HCT116 (cell line): Measurements from ENCODE around the gene CNPY1. TPM values are rescaled to one million over a fixed set of nuclear protein-coding genes. Genes with fewer than 3 reads are reported as not detected.

Source experiments
- ATAC-seq: fragments of 200-7000 bp; cut with Tn5 transposase; 2 replicates; pipeline ENCODE4 v1.9.1; 2020; ENCODE audit warnings: mild to moderate bottlenecking, moderate library complexity
- BruUV-seq: library from RNA; stranded (reverse); fragments of 400-500 nt; replicated peaks from 2 replicates; lab custom pipeline; 2021; lab: Mats Ljungman, UMichigan
- CTCF ChIA-PET: fragments of 300-600 bp; sonication (Branson Sonifier 250); formaldehyde crosslinking; loops from one replicate; lab custom pipeline; 2021; ENCODE audit warnings: antibody characterized with exemption; lab: Charles Lee
- POLR2A ChIA-PET: fragments of 300-600, 350-600 bp; sonication (Branson Sonifier 250); formaldehyde crosslinking; loops from one replicate; lab custom pipeline; 2021; ENCODE audit warnings: antibody characterized with exemption; lab: Charles Lee
- RAD21 ChIA-PET, 2 experiments: fragments of 300-600 bp; sonication (Branson Sonifier 250); formaldehyde crosslinking; loops; one replicate each; lab custom pipeline; 2023; ENCODE audit warnings: low total read pairs in 2 of 2; ENCODE audit not compliant: uncharacterized antibody in 2 of 2, unreplicated experiment in 2 of 2, low non-redundant PET in 1 of 2; lab: Charles Lee
- DNase-seq: peaks from one replicate; pipeline ENCODE4 v3.0.0-alpha.2; 2010; ENCODE audit warnings: low read depth, low spot score
- H2AFZ ChIP-seq: fragments of 200-600 bp; shearing (Covaris generic), sonication (generic); 2 replicates; pipeline ENCODE4 v1.6.1; 2017; ENCODE audit warnings: low read depth, mixed run types, mixed read lengths, antibody characterized with exemption, low read length; ENCODE audit not compliant: poor library complexity, severe bottlenecking
- H3K27ac ChIP-seq: 2 replicates; pipeline ENCODE4 v1.5.1; 2012; ENCODE audit warnings: low read depth, low read length
- H3K27me3 ChIP-seq: fragments of 200-600 bp; sonication (generic); 2 replicates; pipeline ENCODE4 v1.6.1; 2016; ENCODE audit warnings: mixed run types, low read length, mixed read lengths; ENCODE audit not compliant: insufficient read depth
- H3K36me3 ChIP-seq, 2 experiments: fragments of 200-500 bp in 1 of 2; fragments of 200-600 bp in 1 of 2; sonication (Bioruptor generic) in 1 of 2; sonication (generic) in 1 of 2; 2 replicates each; pipeline versions ENCODE4 v1.5.1 to v1.6.1; 2014 to 2016; ENCODE audit warnings: low read length in 2 of 2, inconsistent platforms in 1 of 2, mixed read lengths in 1 of 2, mixed run types in 1 of 2; ENCODE audit not compliant: insufficient read depth in 2 of 2, control insufficient read depth in 1 of 2
- H3K4me1 ChIP-seq, 2 experiments: fragments of 200-600 bp in 1 of 2; sonication (generic) in 1 of 2; 2 replicates each; pipeline versions ENCODE4 v1.5.1 to v1.6.1; 2012 to 2017; ENCODE audit warnings: low read length in 2 of 2, inconsistent platforms in 1 of 2, mild to moderate bottlenecking in 1 of 2, mixed read lengths in 1 of 2, mixed run types in 1 of 2, moderate library complexity in 1 of 2; ENCODE audit not compliant: insufficient read depth in 2 of 2, control insufficient read depth in 1 of 2
- H3K4me2 ChIP-seq: fragments of 200-600 bp; sonication (generic); 2 replicates; pipeline ENCODE4 v1.6.1; 2017; ENCODE audit warnings: mixed run types, low read length, mixed read lengths
- H3K4me3 ChIP-seq, 2 experiments: fragments of 200-600 bp in 1 of 2; sonication (generic) in 1 of 2; replicated peaks in 1 of 2; 2 replicates each; pipeline ENCODE4 v1.5.1; 2011 to 2016; ENCODE audit warnings: low read length in 2 of 2, control low read depth in 1 of 2, low read depth in 1 of 2, mild to moderate bottlenecking in 1 of 2, mixed read lengths in 1 of 2, mixed run types in 1 of 2
- H3K79me2 ChIP-seq: fragments of 200-600 bp; sonication (generic); 2 replicates; pipeline ENCODE4 v1.6.1; 2017; ENCODE audit warnings: mild to moderate bottlenecking, mixed run types, low read length, moderate library complexity, mixed read lengths; ENCODE audit not compliant: insufficient read depth
- H3K9ac ChIP-seq: fragments of 200-600 bp; sonication (generic); 2 replicates; pipeline ENCODE4 v1.6.1; 2016; ENCODE audit warnings: low read length, mixed read lengths
- H3K9me2 ChIP-seq: fragments of 200-600 bp; sonication (generic), shearing (Covaris generic); 2 replicates; pipeline ENCODE4 v1.6.1; 2017; ENCODE audit warnings: mixed run types, mild to moderate bottlenecking, moderate library complexity; ENCODE audit not compliant: insufficient read depth
- H3K9me3 ChIP-seq, 2 experiments: fragments of 200-500 bp in 1 of 2; fragments of 200-600 bp in 1 of 2; sonication (Bioruptor generic) in 1 of 2; sonication (generic) in 1 of 2; 2 replicates each; pipeline ENCODE4 v1.6.1; 2014 to 2017; ENCODE audit warnings: low read length in 2 of 2, mixed read lengths in 2 of 2, inconsistent platforms in 1 of 2, low read depth in 1 of 2, mild to moderate bottlenecking in 1 of 2, mixed run types in 1 of 2, moderate library complexity in 1 of 2; ENCODE audit not compliant: control insufficient read depth in 1 of 2, insufficient read depth in 1 of 2
- H4K20me1 ChIP-seq: fragments of 200-600 bp; sonication (generic), shearing (Covaris generic); 2 replicates; pipeline ENCODE4 v1.6.1; 2017; ENCODE audit warnings: mixed run types, mild to moderate bottlenecking, moderate library complexity; ENCODE audit not compliant: insufficient read depth
- EZH2 ChIP-seq: fragments of 200-600 bp; sonication (generic); IDR thresholded peaks from 2 replicates; pipeline ENCODE4 v1.6.1; 2017; ENCODE audit warnings: antibody characterized with exemption, mixed run types
- POLR2A ChIP-seq: IDR thresholded peaks from 2 replicates; pipeline ENCODE4 v1.7.0; 2011; ENCODE audit warnings: borderline replicate concordance; ENCODE audit not compliant: insufficient read depth, insufficient read length; ENCODE audit errors: extremely low read depth
- SIN3A ChIP-seq: IDR thresholded peaks from 2 replicates; pipeline ENCODE4 v1.6.1; 2012; ENCODE audit warnings: low read depth
- SP1 ChIP-seq: IDR thresholded peaks from 2 replicates; pipeline ENCODE4 v1.6.1; 2012; ENCODE audit warnings: low read depth
- SRF ChIP-seq: IDR thresholded peaks from 2 replicates; pipeline ENCODE4 v1.6.1; 2012; ENCODE audit warnings: low read depth
- TCF7L2 ChIP-seq: IDR thresholded peaks from 2 replicates; pipeline ENCODE4 v1.7.0; 2011; ENCODE audit warnings: borderline replicate concordance, inconsistent platforms; ENCODE audit not compliant: insufficient read depth, insufficient read length; ENCODE audit errors: extremely low read depth
- YY1 ChIP-seq: IDR thresholded peaks from 2 replicates; pipeline ENCODE4 v1.6.1; 2011; ENCODE audit warnings: low read length, low read depth, moderate library complexity, mild to moderate bottlenecking; ENCODE audit not compliant: insufficient replicate concordance; ENCODE audit errors: extremely low read depth
- intact Hi-C: fragments of 100-400 bp; cut with micrococcal nuclease; formaldehyde crosslinking; loops from 2 replicates; pipeline ENCODE4 v1.10.0; 2022
- total RNA-seq: library from RNA; stranded (reverse); gene quantifications from one replicate; pipeline ENCODE4 v1.2.1, GENCODE V29; 2021; ENCODE audit not compliant: unreplicated experiment
- TF ChIP-seq, protein P1 (sequence below): IDR thresholded peaks from 2 replicates; pipeline ENCODE4 v1.6.1; 2011; ENCODE audit warnings: mild to moderate bottlenecking, low read length, moderate library complexity; ENCODE audit not compliant: insufficient replicate concordance; ENCODE audit errors: extremely low read depth

CNPY1 gene
- total RNA-seq, 1 experiment from 2014 or later = not detected

DNA sequence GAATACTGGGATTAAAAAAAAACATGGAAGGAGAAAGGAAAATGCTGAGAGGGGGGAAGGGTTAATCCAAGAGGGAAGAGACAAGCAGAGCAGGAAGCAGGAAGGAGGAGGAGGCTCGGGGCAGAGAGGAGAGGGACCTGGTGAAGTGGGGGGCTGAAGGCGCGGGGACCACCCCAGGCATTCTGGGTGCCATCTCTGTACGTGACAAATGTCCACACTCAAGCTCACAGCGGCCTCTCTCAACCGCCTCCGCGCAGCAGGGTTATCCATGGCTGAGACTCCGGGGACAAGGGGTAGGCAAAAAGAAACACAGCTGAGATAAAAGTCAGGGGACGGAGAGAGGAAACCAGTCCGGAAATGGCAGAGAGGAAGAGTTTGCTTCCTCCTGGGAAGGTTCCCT, 54.5 kb downstream of the CNPY1 start:
- RAD21 ChIA-PET = no interaction called here
- CTCF ChIA-PET = no interaction called here
- intact Hi-C loops = no loop called here
- ATAC-seq (no peak), DNase-seq (no peak)
- Histone ChIP-seq H2AFZ (no peak overlapping the region), H3K9me3 (no peaks in the 10 kb centered on the region), H3K4me1 (no peaks in the 10 kb centered on the region; a peak in 1 of 4 replicates), H3K36me3 (no peaks in the 10 kb centered on the region), H3K27ac (no peak overlapping the region), H3K9me2 (no peaks in the 10 kb centered on the region), H3K4me3 (no peak overlapping the region), H3K27me3 (0 out of 2 replicates have a peak, but pooled peaks cover 8% of the 10 kb centered on the region), H3K79me2 (no peaks in the 10 kb centered on the region), H3K9ac (no peak overlapping the region), H3K4me2 (no peak overlapping the region), H4K20me1 (no peaks in the 10 kb centered on the region)
- no TSS peak for BruUV-seq
- no peak for TF ChIP-seq POLR2A
- POLR2A ChIA-PET = no interaction called here

DNA sequence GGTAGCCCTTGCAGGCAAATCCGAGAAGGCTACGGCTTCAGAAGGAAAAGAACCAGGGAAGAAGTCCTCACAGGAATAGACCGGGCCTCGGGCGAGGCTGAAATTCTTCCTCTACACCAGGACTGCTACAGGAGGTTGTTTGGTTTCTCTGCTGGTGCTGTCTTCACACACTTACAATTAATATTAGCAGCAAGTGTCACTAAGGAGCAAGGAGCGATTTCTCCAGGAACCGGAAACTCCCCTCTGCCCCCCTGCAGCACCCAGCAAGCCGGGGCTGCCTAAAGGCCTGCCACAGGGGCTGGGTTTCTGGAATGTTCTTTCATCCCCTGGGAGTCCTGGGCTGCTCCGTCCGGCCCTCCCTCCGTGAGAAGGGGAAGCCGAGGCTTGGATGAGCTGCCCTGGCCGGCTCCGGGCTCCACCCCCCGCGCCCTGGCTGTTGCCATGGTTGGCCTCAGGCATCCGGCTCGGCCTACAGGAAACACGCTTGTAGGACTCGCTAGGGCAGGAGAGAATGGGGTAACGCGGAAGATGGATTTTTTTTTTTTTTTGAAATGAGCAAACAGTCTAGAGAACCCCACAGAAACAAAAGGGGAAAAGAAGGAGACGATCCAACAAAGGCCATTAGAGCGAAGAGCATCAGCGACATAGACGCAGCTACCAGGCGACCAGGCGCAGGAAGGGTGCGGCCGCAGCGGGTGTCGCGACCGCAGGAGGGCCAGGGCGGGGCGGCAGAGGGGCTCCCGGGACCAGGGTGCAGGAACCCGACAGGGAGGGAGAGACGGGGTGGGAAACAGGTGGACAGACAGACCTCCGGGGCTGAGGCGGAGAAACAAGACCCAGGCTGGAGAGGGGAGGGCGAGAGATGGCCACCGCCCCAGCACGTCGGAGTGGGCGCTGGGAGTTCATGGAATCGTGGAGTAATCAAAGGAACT, 55.4 kb downstream of the CNPY1 start:
- H3K27ac ChIP-seq = no peak overlapping the region
- no peaks in the 10 kb centered on the region; a peak in 1 of 4 replicates for H3K4me1 ChIP-seq
- H2AFZ ChIP-seq = no peak overlapping the region
- POLR2A ChIA-PET = no interaction called here
- no peak overlapping the region for H3K4me3 ChIP-seq
- H3K36me3 ChIP-seq = no peaks in the 10 kb centered on the region
- H3K27me3 ChIP-seq = 0 out of 2 replicates have a peak, but pooled peaks cover 8% of the 10 kb centered on the region
- H4K20me1 ChIP-seq = no peaks in the 10 kb centered on the region
- H3K9me3 ChIP-seq = no peaks in the 10 kb centered on the region
- H3K4me2 ChIP-seq = no peak overlapping the region
- no peaks in the 10 kb centered on the region for H3K79me2 ChIP-seq
- RAD21 ChIA-PET = no interaction called here
- BruUV-seq = no TSS peak
- no peak overlapping the region for H3K9ac ChIP-seq
- ATAC-seq (no peak), DNase-seq (no peak)
- TF ChIP-seq SIN3A (no peak), SRF (no peak), SP1 (no peak), EZH2 (no peak), YY1 (no peak), TCF7L2 (no peak)
- TF ChIP-seq, protein P1, sequence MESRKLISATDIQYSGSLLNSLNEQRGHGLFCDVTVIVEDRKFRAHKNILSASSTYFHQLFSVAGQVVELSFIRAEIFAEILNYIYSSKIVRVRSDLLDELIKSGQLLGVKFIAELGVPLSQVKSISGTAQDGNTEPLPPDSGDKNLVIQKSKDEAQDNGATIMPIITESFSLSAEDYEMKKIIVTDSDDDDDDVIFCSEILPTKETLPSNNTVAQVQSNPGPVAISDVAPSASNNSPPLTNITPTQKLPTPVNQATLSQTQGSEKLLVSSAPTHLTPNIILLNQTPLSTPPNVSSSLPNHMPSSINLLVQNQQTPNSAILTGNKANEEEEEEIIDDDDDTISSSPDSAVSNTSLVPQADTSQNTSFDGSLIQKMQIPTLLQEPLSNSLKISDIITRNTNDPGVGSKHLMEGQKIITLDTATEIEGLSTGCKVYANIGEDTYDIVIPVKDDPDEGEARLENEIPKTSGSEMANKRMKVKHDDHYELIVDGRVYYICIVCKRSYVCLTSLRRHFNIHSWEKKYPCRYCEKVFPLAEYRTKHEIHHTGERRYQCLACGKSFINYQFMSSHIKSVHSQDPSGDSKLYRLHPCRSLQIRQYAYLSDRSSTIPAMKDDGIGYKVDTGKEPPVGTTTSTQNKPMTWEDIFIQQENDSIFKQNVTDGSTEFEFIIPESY = no peak
- intact Hi-C loops = no loop called here
- no peaks in the 10 kb centered on the region for H3K9me2 ChIP-seq
- CTCF ChIA-PET = no interaction called here
